Testis (tissue), 3 donors: ENCODE results near the gene SCUBE3. TPM values are rescaled to one million over a fixed set of nuclear protein-coding genes. Genes with fewer than 3 reads are reported as not detected.

ENCODE experiments used
- DNase-seq: peaks from one replicate; pipeline ENCODE4 v3.0.0-alpha.2; 2019
- H3K27ac ChIP-seq, 2 donors: fragments of 200-600 bp; sonication (generic); one replicate each; pipeline ENCODE4 v1.5.1; 2019
- H3K27me3 ChIP-seq: fragments of 200-600 bp; sonication (generic); one replicate; pipeline ENCODE4 v1.5.1; 2019
- H3K36me3 ChIP-seq: fragments of 200-600 bp; sonication (generic); one replicate; pipeline ENCODE4 v1.5.1; 2017; ENCODE audit warnings: low read depth; ENCODE audit errors: missing control alignments
- H3K4me1 ChIP-seq: fragments of 200-600 bp; sonication (generic); one replicate; pipeline ENCODE4 v1.5.1; 2019
- H3K4me3 ChIP-seq, 2 donors: fragments of 200-600 bp; sonication (generic); one replicate each; pipeline ENCODE4 v1.5.1; 2017 to 2019
- H3K9me3 ChIP-seq: fragments of 200-600 bp; sonication (generic); one replicate; pipeline ENCODE4 v1.5.1; 2017
- CTCF ChIP-seq, 3 experiments: fragments of 450-650 bp in 2 of 3; fragments of 200-600 bp in 1 of 3; sonication (generic) in 1 of 3; IDR thresholded peaks; one replicate each; pipeline ENCODE4 v1.5.1; 2016 to 2019; ENCODE audit warnings: antibody characterized with exemption in 3 of 3, mild to moderate bottlenecking in 2 of 3, moderate library complexity in 1 of 3
- POLR2A ChIP-seq: fragments of 450-650 bp; IDR thresholded peaks from one replicate; pipeline ENCODE4 v1.6.1; 2017; ENCODE audit warnings: antibody characterized with exemption, mild to moderate bottlenecking, moderate library complexity
- WGBS, 2 donors: methylation state at CpG; one replicate each; pipeline ENCODE4 v1.1.5; 2018; 5-methylcytosine and 5-hydroxymethylcytosine counted together
- intact Hi-C: fragments of 100-400 bp; cut with DNase I; formaldehyde crosslinking; loops from one replicate; pipeline ENCODE4 v1.15.1; 2023; ENCODE audit warnings: low total_unique reads
- polyA plus RNA-seq: library from polyadenylated mRNA; stranded (reverse); fragments of 350-450 nt; fragmentation: Illumina TruSeq; extraction: RNeasy Lipid Tissue Mini Kit (QIAGEN cat#74804); gene quantifications from one replicate; pipeline ENCODE4 v1.2.3, GENCODE V29; 2014; ENCODE audit warnings: low read depth, low replicate concordance; ENCODE audit not compliant: insufficient read depth
- total RNA-seq, 2 donors: library from RNA; depleted of rRNA; stranded (reverse); fragments of >200 nt; gene quantifications; one replicate each; pipeline ENCODE4 v1.2.3, GENCODE V29; 2016

SCUBE3 gene
- total and polyA plus RNA-seq, 3 donors from 2014 or later: 1.7 to 2.2 (median 2.0) TPM

DNA sequence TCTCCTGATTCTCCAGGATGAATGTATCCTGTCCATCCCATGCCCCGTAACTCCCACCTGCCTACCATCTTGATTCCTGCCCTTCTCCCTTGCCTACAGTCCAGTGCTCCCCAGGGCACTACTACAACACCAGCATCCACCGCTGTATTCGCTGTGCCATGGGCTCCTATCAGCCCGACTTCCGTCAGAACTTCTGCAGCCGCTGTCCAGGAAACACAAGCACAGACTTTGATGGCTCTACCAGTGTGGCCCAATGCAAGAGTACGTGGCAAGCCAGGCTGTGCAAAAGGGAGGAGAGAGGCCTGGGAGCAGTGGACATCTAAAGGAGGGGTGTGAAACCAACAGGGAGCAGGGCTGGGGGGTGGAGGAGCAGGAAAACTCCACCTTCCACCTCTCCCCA is 30.8 kb downstream of the SCUBE3 start:
- no peak for DNase-seq
- intact Hi-C loops: loop anchor here (10.0 kb wide), 1 partner anchor 260 kb away; no protein-coding TSS in a partner anchor
- H3K36me3 ChIP-seq: no peaks in the 10 kb centered on the region
- no peaks in the 10 kb centered on the region for H3K9me3 ChIP-seq
- no peak overlapping the region for H3K4me3 ChIP-seq
- peaks cover 11% of the 10 kb centered on the region for H3K4me1 ChIP-seq
- no peak for TF ChIP-seq CTCF (IDR thresholded peaks at IDR 0.05)
- no peaks in the 10 kb centered on the region for H3K27me3 ChIP-seq
- H3K27ac ChIP-seq: no peak overlapping the region
- WGBS, 2 donors: 95 to 100% methylated on average over 7 of the region's 7 CpGs

- H3K4me1 ChIP-seq: peaks cover 14% of the 10 kb centered on the region
- intact Hi-C loops: loop anchor here (10.0 kb wide), 1 partner anchor 263 kb away; no protein-coding TSS in a partner anchor
- no peak for DNase-seq
These were observed 34.0 kb downstream of the SCUBE3 start for GRCh38 chr6:35247642-35248231.

GRCh38 chr6:35248300-35248699 is 34.5 kb downstream of the SCUBE3 start:
- intact Hi-C loops: loop anchor here (10.0 kb wide), 1 partner anchor 263 kb away; no protein-coding TSS in a partner anchor
- H3K4me3 ChIP-seq: no peak overlapping the region
- no peak overlapping the region for H3K27ac ChIP-seq
- DNase-seq: no peak
- H3K9me3 ChIP-seq: no peaks in the 10 kb centered on the region
- TF ChIP-seq POLR2A (no peak), CTCF (IDR thresholded peaks at IDR 0.05) (no peak)
- H3K27me3 ChIP-seq: no peaks in the 10 kb centered on the region
- H3K36me3 ChIP-seq: no peaks in the 10 kb centered on the region
- H3K4me1 ChIP-seq: peaks cover 14% of the 10 kb centered on the region
- WGBS, 2 donors: 53 to 66% methylated on average over 3 of the region's 3 CpGs

More at GRCh38 chr6:35247642-35248231, 34.0 kb downstream of the SCUBE3 start:
- TF ChIP-seq POLR2A (no peak), CTCF (IDR thresholded peaks at IDR 0.05) (no peak)
- Histone ChIP-seq H3K4me3 (no peak overlapping the region), H3K36me3 (no peaks in the 10 kb centered on the region), H3K9me3 (no peaks in the 10 kb centered on the region), H3K27me3 (no peaks in the 10 kb centered on the region), H3K27ac (no peak overlapping the region)
- 86 to 95% methylated on average over 2 of the region's 2 CpGs for WGBS, 2 donors

DNA sequence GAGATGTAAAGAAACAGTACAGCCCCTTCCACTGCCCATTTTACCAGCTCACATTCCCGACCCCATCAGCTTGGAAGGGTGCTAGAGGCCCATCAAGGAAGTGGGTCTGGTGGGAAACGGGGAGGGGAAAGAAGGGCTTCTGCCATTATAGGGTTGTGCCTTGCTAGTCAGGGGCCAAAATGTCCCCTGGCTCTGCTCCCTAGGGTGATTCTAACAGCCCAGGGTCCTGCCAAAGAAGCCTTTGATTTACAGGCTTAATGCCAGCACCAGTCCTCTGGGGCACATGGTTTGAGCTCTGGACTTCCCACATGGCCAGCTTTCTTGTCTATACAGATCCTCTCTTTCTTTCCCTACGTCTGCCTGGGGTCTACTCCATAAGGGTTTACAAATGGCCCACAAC is 35.2 kb downstream of the SCUBE3 start:
- Histone ChIP-seq H3K27ac (peak overlapping the region in 1 of 2 donors; percentile 19), H3K36me3 (no peaks in the 10 kb centered on the region), H3K4me1 (peaks cover 14% of the 10 kb centered on the region), H3K4me3 (no peak overlapping the region), H3K9me3 (no peaks in the 10 kb centered on the region), H3K27me3 (no peaks in the 10 kb centered on the region)
- WGBS, 2 donors: 67 to 71% methylated on average over 3 of the region's 3 CpGs
- no peak for DNase-seq
- intact Hi-C loops: loop anchor here (10.0 kb wide), 1 partner anchor 264 kb away; no protein-coding TSS in a partner anchor
- no peak for TF ChIP-seq CTCF (IDR thresholded peaks at IDR 0.05)
- no peak for TF ChIP-seq POLR2A

GRCh38 chr6:35251949-35252348 is 38.2 kb downstream of the SCUBE3 start:
- Histone ChIP-seq H3K36me3 (no peaks in the 10 kb centered on the region), H3K27me3 (no peaks in the 10 kb centered on the region), H3K4me3 (no peak overlapping the region), H3K9me3 (no peaks in the 10 kb centered on the region), H3K4me1 (peaks cover 14% of the 10 kb centered on the region), H3K27ac (no peak overlapping the region)
- WGBS, 2 donors: 93 to 96% methylated on average over 3 of the region's 3 CpGs
- DNase-seq: no peak
- TF ChIP-seq CTCF (IDR thresholded peaks at IDR 0.05): no peak
- no peak for TF ChIP-seq POLR2A
- intact Hi-C loops: no loop called here
